Nephron progenitor cell (in vitro differentiated cells): ENCODE results near the gene KLRF1.

Experiments
- DNase-seq: peaks from one replicate; pipeline ENCODE4 v3.0.0; 2021
- H3K27ac Mint-ChIP-seq: 2 replicates; pipeline ENCODE4 v1.8.0; 2021; ENCODE audit warnings: mild to moderate bottlenecking, moderate library complexity, mixed read lengths
- H3K27me3 Mint-ChIP-seq: 2 replicates; pipeline ENCODE4 v1.8.0; 2021; ENCODE audit warnings: mild to moderate bottlenecking, low read depth, mixed read lengths; ENCODE audit not compliant: poor library complexity
- H3K36me3 Mint-ChIP-seq: 2 replicates; pipeline ENCODE4 v1.8.0; 2021; ENCODE audit warnings: low read depth, mixed read lengths
- H3K4me1 Mint-ChIP-seq: 2 replicates; pipeline ENCODE4 v1.8.0; 2021; ENCODE audit warnings: mixed read lengths
- H3K4me3 Mint-ChIP-seq: 2 replicates; pipeline ENCODE4 v1.8.0; 2021; ENCODE audit warnings: mild to moderate bottlenecking, moderate library complexity, mixed read lengths
- H3K9me3 Mint-ChIP-seq: 2 replicates; pipeline ENCODE4 v1.8.0; 2021; ENCODE audit warnings: mild to moderate bottlenecking, moderate library complexity, mixed read lengths
- TF ChIP-seq, protein P1 (sequence below): fragments of 200-600 bp; sonication (generic); IDR thresholded peaks from 2 replicates; pipeline ENCODE4 v1.5.0; 2021; ENCODE audit warnings: antibody characterized with exemption

The KLRF1 gene

GRCh38 chr12:9829982-9830381 is 2.7 kb downstream of the KLRF1 start:
- TF ChIP-seq, protein P1, sequence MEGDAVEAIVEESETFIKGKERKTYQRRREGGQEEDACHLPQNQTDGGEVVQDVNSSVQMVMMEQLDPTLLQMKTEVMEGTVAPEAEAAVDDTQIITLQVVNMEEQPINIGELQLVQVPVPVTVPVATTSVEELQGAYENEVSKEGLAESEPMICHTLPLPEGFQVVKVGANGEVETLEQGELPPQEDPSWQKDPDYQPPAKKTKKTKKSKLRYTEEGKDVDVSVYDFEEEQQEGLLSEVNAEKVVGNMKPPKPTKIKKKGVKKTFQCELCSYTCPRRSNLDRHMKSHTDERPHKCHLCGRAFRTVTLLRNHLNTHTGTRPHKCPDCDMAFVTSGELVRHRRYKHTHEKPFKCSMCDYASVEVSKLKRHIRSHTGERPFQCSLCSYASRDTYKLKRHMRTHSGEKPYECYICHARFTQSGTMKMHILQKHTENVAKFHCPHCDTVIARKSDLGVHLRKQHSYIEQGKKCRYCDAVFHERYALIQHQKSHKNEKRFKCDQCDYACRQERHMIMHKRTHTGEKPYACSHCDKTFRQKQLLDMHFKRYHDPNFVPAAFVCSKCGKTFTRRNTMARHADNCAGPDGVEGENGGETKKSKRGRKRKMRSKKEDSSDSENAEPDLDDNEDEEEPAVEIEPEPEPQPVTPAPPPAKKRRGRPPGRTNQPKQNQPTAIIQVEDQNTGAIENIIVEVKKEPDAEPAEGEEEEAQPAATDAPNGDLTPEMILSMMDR: no peak
- Mint-ChIP-seq H3K4me1 (peaks cover 11% of the 10 kb centered on the region), H3K9me3 (no peaks in the 10 kb centered on the region), H3K27me3 (peaks cover 4% of the 10 kb centered on the region), H3K4me3 (no peak overlapping the region), H3K36me3 (no peaks in the 10 kb centered on the region), H3K27ac (peak overlapping the region; percentile 25)
- no peak for DNase-seq

GRCh38 chr12:9831720-9832119 is 4.4 kb downstream of the KLRF1 start:
- Mint-ChIP-seq H3K4me3 (no peak overlapping the region), H3K4me1 (peaks cover 11% of the 10 kb centered on the region), H3K27ac (no peak overlapping the region), H3K27me3 (no peaks in the 10 kb centered on the region), H3K36me3 (no peaks in the 10 kb centered on the region), H3K9me3 (no peaks in the 10 kb centered on the region)
- no peak for DNase-seq
- TF ChIP-seq, protein P1: no peak

GRCh38 chr12:9843407-9843806 is 16.1 kb downstream of the KLRF1 start:
- no peaks in the 10 kb centered on the region for H3K36me3 Mint-ChIP-seq
- peaks cover 4% of the 10 kb centered on the region for H3K27me3 Mint-ChIP-seq
- no peak overlapping the region for H3K27ac Mint-ChIP-seq
- no peak for DNase-seq
- H3K4me1 Mint-ChIP-seq: no peaks in the 10 kb centered on the region
- no peak overlapping the region for H3K4me3 Mint-ChIP-seq
- TF ChIP-seq, protein P1: no peak
- peaks cover 6% of the 10 kb centered on the region for H3K9me3 Mint-ChIP-seq

- TF ChIP-seq, protein P1: no peak
- Mint-ChIP-seq H3K27ac (no peak overlapping the region), H3K4me3 (no peak overlapping the region), H3K36me3 (no peaks in the 10 kb centered on the region), H3K27me3 (peaks cover 2% of the 10 kb centered on the region), H3K4me1 (no peaks in the 10 kb centered on the region), H3K9me3 (peaks cover 6% of the 10 kb centered on the region)
- DNase-seq: no peak
Measured at GRCh38 chr12:9848899-9849298, 21.6 kb downstream of the KLRF1 start.

DNA sequence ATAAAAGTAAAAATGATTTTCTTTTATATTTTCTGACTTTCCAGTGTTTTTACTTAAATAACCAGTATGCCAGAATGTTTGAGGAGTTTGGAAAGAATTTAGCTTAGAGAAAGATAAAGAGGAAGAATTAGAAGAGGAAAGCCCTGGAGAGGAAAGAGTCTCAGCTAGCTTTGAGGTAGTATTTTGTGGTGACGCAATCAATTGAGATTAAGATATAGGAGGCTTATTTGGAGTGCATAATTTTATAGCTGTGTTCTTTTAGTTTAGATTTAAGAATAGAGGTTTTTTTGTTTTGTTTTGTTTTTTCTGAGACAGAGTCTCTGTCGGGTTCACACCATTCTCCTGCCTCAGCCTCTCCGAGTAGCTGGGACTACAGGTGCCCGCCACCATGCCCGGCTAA is 23.8 kb downstream of the KLRF1 start:
- H3K4me1 Mint-ChIP-seq: no peaks in the 10 kb centered on the region
- H3K27ac Mint-ChIP-seq: no peak overlapping the region
- peaks cover 6% of the 10 kb centered on the region for H3K9me3 Mint-ChIP-seq
- no peak for DNase-seq
- H3K27me3 Mint-ChIP-seq: no peaks in the 10 kb centered on the region
- no peaks in the 10 kb centered on the region for H3K36me3 Mint-ChIP-seq
- TF ChIP-seq, protein P1: no peak
- no peak overlapping the region for H3K4me3 Mint-ChIP-seq

DNA sequence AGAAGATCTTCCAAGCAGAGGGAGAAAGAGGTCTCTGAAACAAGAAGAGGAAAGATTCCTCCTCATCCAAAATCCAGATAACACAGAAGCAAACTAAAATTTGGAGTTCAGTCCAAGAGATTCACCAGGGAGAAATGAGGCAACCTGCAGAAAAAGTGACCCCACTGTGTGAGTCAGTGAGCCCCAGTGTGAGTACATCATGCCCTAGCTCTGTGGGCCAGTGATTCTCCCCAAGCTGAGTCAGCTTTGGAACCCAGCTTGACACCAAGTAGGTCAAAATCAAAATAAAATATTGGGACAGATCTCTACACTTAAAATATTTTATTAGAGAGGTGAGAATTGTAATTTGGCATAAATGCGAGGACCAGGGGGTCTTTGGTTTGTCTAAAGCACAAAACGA is 24.6 kb downstream of the KLRF1 start:
- DNase-seq: no peak
- Mint-ChIP-seq H3K4me3 (no peak overlapping the region), H3K36me3 (no peaks in the 10 kb centered on the region), H3K4me1 (no peaks in the 10 kb centered on the region), H3K9me3 (peaks cover 6% of the 10 kb centered on the region), H3K27me3 (no peaks in the 10 kb centered on the region), H3K27ac (no peak overlapping the region)
- TF ChIP-seq, protein P1: no peak
